ENCODE data around the gene SLC4A4.

The SLC4A4 gene

DNA sequence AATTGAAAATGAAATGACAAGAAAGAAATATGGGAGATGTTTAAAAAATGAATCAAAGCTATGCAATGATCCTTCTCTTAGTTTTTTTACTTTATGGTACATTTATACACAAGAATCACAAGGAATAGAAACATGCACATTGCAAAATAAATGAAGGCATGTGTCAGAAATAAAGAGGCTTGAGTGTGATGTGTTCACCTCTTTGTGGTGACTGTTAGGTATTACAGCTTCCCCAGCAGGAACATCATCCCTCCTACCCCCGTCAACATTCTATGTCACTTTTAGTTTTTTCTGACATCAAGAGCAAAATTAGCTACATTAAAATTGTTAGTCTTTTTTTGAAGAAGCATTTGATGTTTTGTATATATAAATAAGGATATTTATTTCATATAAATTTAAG lies 214.8 kb downstream of the SLC4A4 start:
- no peak overlapping the region for H3K27ac ChIP-seq
- no peak overlapping the region for H3K4me3 ChIP-seq
- peak; percentile 46 to 59 for TF ChIP-seq CTCF (IDR thresholded peaks at IDR 0.05)
- H3K36me3 ChIP-seq, result no peaks in the 10 kb centered on the region
- H3K27me3 ChIP-seq, result no peaks in the 10 kb centered on the region
- DNase-seq, result no peak
- H3K4me1 ChIP-seq, result peaks cover 0 to 6% (median 0%) of the 10 kb centered on the region in 4 donors
- intact Hi-C loops (cut with DNase I; ENCODE audit: low total_unique reads), result loop anchor here (10.0 kb wide), 1 partner anchor 329 kb away; no protein-coding TSS in a partner anchor
- no peaks in the 10 kb centered on the region for H3K9me3 ChIP-seq

DNA sequence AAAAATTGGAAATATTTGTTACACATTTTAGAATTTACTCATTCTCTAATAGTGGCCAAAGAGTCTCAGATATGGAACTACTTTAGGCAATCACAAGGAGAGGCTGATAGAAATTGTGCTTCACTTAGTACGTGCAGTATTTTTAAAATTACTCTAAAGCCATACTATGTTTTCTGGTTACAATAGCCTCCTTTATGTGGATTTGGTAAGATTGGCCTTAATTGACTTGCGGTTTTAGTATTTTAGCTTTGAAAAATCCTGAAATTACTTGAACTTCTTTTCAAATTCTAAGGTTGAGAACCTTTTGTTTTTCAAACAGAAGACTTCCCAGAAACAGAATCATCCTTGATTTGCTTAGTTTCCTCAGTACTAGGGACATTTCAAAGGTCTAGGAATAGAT lies 215.2 kb downstream of the SLC4A4 start:
- no peaks in the 10 kb centered on the region for H3K27me3 ChIP-seq
- intact Hi-C loops (cut with DNase I; ENCODE audit: low total_unique reads), result loop anchor here (10.0 kb wide), 1 partner anchor 329 kb away; no protein-coding TSS in a partner anchor
- DNase-seq, result no peak
- H3K36me3 ChIP-seq, result no peaks in the 10 kb centered on the region
- H3K4me1 ChIP-seq, result peaks cover 0 to 6% (median 0%) of the 10 kb centered on the region in 4 donors
- no peak overlapping the region for H3K27ac ChIP-seq
- no peak for TF ChIP-seq CTCF (IDR thresholded peaks at IDR 0.05)
- no peaks in the 10 kb centered on the region for H3K9me3 ChIP-seq
- H3K4me3 ChIP-seq, result no peak overlapping the region

GRCh38 chr4:71558248-71558647 lies 219.4 kb downstream of the SLC4A4 start:
- Histone ChIP-seq H3K4me3 (no peak overlapping the region), H3K9me3 (no peaks in the 10 kb centered on the region), H3K27ac (no peak overlapping the region), H3K4me1 (no peaks in the 10 kb centered on the region), H3K27me3 (no peaks in the 10 kb centered on the region), H3K36me3 (no peaks in the 10 kb centered on the region)
- TF ChIP-seq CTCF (IDR thresholded peaks at IDR 0.05), result no peak
- no peak for DNase-seq
- intact Hi-C loops (cut with DNase I; ENCODE audit: low total_unique reads), result loop anchor here (10.0 kb wide), 1 partner anchor 333 kb away; no protein-coding TSS in a partner anchor

DNA sequence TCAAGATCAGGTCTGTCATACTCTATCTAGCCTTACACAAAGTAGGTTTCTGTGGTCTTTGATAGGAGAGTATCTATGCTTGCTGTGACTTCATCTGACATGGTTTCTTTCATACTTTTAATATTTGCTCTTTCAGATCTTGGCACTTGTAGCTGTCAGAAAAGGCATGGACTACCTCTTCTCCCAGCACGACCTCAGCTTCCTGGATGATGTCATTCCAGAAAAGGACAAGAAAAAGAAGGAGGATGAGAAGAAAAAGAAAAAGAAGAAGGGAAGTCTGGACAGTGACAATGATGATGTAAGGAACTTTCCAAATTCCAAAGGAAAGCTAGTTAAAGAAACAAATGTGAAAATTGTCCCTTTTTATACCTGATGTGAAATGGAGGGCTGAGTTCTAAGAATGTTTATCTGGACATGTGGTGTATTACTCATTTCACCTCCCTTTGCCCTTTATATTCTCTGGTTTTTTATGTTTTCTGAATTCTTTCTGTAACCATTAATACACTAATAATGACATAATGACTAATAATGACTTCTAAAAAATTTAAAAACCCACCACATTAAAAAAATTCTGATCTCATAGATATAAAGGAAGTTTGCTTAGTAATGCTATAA lies 221.2 kb downstream of the SLC4A4 start:
- H3K4me3 ChIP-seq, result no peak overlapping the region
- intact Hi-C loops (cut with DNase I; ENCODE audit: low total_unique reads), result loop anchor here (10.0 kb wide), 1 partner anchor 335 kb away; no protein-coding TSS in a partner anchor
- no peak overlapping the region for H3K27ac ChIP-seq
- no peak for DNase-seq
- no peaks in the 10 kb centered on the region for H3K36me3 ChIP-seq
- no peak for TF ChIP-seq CTCF (IDR thresholded peaks at IDR 0.05)
- no peaks in the 10 kb centered on the region for H3K4me1 ChIP-seq
- H3K27me3 ChIP-seq, result no peaks in the 10 kb centered on the region
- no peaks in the 10 kb centered on the region for H3K9me3 ChIP-seq

DNA sequence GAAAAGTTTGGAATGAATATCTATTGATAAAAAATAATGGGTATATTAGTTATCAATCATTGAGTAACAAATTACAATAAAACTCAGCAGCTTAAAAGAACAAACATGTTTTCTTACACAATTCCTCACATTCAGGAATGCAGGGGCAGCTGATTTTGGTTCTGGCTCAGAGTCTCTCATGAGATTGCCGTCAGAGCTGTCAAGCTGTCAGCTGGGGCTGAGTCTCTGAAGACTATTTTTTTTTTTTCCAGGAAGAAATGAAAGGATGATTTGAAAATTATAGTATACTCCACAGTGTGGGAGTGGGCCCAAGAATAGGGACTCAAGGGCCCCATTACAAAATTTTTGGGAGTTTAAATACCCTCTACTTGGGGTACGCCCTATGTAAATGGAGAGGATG lies 226.0 kb downstream of the SLC4A4 start:
- Histone ChIP-seq H3K27ac (no peak overlapping the region), H3K4me3 (no peak overlapping the region), H3K36me3 (no peaks in the 10 kb centered on the region), H3K27me3 (no peaks in the 10 kb centered on the region), H3K9me3 (no peaks in the 10 kb centered on the region), H3K4me1 (no peaks in the 10 kb centered on the region)
- intact Hi-C loops (cut with DNase I; ENCODE audit: low total_unique reads), result no loop called here
- TF ChIP-seq CTCF (IDR thresholded peaks at IDR 0.05), result no peak
- DNase-seq, result no peak

Data from tibial artery (tissue), 4 donors.